DMS114 treated with DMSO at 0.1 percent for 48 hours (cell line): Measurements from ENCODE around the gene ALDH1B1.

Experiments used
- DNase-seq: peaks from one replicate; lab custom pipeline; 2025; ENCODE audit not compliant: unreplicated experiment; lab: John Stamatoyannopoulos, UW

Gene ALDH1B1

GRCh38 chr9:38437193-38437823 lies 44.8 kb downstream of the ALDH1B1 start:
- no peak for DNase-seq

DNA sequence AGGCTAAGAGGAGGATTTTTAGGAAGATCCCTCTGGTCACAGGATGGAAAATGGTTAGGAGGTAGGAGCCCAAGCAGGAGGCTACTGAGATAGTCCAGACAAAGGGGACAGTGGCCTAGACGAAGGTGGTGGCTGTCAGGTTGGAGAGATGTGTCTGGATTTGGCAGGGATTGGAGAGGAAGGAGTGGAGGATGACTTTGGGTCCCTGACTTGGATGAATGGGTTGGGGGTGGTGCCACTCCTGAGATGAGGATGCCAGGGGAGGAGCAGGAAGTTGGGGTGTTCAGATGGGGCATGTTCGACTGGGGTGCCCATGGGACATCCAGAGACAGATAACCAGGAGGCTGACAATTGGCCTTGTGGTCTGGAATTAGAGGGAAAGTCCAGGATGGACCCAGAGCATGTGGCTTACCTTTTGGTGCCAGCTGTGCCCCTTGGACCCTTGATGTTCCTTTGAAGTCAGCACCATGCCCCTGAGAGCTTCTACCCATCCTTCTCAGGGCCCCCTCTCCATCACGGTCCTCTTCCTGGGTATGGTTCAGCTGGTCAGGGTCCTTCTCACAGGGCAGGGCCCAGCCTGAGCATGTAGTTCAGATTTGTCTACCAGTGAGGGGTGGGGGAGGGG lies 46.9 kb downstream of the ALDH1B1 start:
- DNase-seq, result no peak

DNA sequence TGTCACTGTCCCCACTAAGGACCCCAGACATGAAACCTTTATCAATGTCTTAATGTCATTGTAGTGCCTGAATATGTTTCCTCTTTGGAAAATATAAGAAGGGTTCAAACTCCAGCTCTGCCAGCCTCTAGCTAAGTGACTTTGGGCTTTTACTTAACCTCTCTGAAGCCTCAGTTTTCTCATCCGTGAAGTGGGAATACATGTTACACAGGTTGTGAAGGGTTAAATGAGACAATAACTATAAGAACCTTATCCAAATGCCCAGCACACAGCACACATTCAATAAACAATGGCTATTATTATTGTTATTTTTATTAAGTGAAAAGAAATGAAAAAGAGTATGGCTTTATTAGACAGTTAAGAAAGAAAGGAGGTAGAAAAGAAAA lies 47.4 kb downstream of the ALDH1B1 start:
- no peak for DNase-seq

- no peak for DNase-seq
Observed at GRCh38 chr9:38440516-38440915, 48.0 kb downstream of the ALDH1B1 start.

- no peak for DNase-seq
Observed at GRCh38 chr9:38441347-38442085, 49.0 kb downstream of the ALDH1B1 start.

GRCh38 chr9:38442473-38443096 lies 50.1 kb downstream of the ALDH1B1 start:
- DNase-seq, result no peak

DNA sequence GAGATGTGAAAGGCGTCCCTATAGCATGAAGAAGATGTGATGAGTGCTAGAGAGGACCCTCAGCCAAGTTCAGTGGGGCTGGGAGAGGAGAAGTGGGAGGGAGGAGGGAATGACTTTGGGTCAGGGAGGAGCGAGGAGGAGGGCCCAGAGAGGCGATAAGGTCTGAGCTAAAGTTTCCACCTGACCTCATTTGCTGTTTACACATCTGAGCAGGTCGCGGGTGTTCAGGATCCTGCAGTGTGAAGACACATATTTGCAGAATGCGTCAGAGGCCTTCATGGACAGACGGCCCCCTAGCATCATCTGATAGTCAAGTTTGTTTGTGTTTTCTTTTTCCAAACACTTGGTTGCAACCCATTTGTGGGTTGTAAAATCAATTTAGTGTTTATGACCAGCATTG lies 50.7 kb downstream of the ALDH1B1 start:
- DNase-seq, result no peak

DNA sequence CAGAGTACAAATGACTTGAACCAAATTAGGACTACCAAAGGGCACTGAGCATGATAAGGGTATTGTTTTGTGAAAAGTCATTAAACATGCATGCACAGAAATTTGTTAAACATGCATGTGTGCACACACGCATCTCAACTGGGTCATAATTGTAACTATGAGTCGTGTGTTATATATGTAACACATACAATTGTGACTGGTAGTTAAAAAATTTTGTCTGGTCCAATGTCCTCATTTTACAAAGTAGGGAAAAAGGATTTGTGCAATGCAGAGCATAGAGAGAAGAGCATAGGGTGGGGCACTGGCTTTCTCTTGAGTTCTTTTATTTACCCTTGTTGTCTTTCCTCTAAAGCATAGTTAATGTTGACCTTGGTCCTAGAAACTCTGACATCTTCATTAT lies 51.1 kb downstream of the ALDH1B1 start:
- DNase-seq, result no peak

DNA sequence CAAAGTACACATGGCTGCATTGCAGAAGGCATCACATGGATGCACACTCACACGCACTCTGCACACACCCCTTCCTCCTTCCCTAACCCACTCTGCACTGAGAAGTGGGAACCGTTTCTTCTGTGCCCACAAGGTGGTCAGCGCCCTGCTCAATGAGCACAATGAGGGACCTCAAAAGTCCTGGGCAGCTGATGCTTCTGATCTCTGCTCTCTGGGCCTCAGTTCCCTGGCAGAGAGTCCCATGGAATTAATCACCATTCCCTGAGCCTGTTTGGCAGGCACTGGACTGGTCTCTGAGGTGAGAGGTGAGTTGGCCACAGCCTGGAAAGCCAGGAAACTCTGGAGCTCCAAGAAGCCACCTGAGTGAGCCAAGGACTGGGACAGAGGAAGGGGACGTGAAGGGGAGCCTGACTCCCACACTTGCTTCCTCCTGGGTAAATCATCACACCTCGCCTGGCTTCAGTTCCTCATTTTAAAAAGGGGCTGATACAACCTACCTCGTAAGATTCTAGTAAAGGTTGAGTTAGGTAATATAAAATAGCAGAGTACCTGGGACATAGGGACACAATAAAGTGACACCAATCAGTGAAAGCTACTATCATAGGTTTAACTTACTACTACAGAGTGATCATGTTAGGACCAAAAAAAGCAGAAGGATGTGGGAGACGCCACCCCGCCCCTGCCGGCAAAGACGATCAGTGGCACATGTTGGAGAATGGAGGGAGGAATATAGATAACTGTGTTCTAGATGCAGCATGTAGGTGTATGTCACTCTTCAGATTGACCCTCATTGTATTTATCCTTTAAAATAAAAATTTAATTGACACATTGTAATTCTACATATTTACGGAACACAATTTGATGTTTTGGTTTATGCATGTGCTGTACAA lies 52.9 kb downstream of the ALDH1B1 start:
- no peak for DNase-seq

- no peak for DNase-seq
Observed at GRCh38 chr9:38447703-38448102, 55.2 kb downstream of the ALDH1B1 start.
